Measurements from ENCODE around the gene IRAK3. TPM values are rescaled to one million over a fixed set of nuclear protein-coding genes. Genes with fewer than 3 reads are reported as not detected.

The IRAK3 gene
- total RNA-seq, 1 experiment from 2014 or later, result 0.44 TPM

DNA sequence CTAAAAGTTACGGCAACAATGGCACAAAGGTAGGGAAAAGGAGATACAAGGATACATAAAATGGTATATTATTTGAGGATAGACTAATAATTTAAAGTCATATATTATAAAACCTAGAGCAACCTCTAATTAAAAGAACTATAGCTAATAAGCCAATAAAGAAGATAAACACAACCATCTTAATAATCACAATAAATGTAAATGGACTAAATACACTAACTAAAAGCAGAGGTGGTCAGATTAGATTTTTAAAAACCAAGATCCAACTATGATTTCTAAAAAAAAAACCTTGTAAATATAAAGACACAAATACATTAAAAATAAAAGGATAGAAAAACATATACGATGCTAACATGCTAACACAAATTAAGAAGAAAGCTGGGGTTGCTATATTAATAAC lies 47.7 kb upstream of the IRAK3 start:
- Histone ChIP-seq H3K4me2 (ENCODE audit: insufficient read depth, insufficient read length, low read length) (no peak overlapping the region), H3K23ac (ENCODE audit: insufficient read length, low read depth, low read length) (no peak overlapping the region), H3K27ac (ENCODE audit: insufficient read length, low read depth, low read length) (no peak overlapping the region), H3K79me1 (ENCODE audit: insufficient read depth, low read depth, low read length, poor library complexity, severe bottlenecking) (no peaks in the 10 kb centered on the region), H3K4me1 (ENCODE audit: insufficient read depth, low read length) (no peaks in the 10 kb centered on the region), H4K91ac (ENCODE audit: insufficient read length, low read depth, low read length) (no peak overlapping the region), H3K14ac (ENCODE audit: insufficient read depth, low read length) (no peak overlapping the region), H2BK5ac (ENCODE audit: insufficient read length, low read length) (no peak overlapping the region), H2BK20ac (ENCODE audit: low read depth, low read length, poor library complexity, severe bottlenecking) (no peak overlapping the region), H3K9ac (ENCODE audit: extremely low read depth, insufficient read length, low read length) (no peak overlapping the region), H4K8ac (replicated peaks; ENCODE audit: insufficient read length, low read depth, low read length) (no peak overlapping the region), H3K4ac (ENCODE audit: low read depth, low read length) (no peak overlapping the region), H4K5ac (ENCODE audit: insufficient read length, low read depth, low read length) (no peak overlapping the region), H4K20me1 (ENCODE audit: control insufficient read depth, insufficient read depth, insufficient read length) (no peaks in the 10 kb centered on the region), H3K27me3 (ENCODE audit: insufficient read depth, low read length) (no peaks in the 10 kb centered on the region), H2AFZ (ENCODE audit: low read length) (no peak overlapping the region), H3K23me2 (ENCODE audit: insufficient read length, low read depth, low read length, poor library complexity, severe bottlenecking) (no peaks in the 10 kb centered on the region), H3T11ph (ENCODE audit: low read length) (no peak overlapping the region), H2BK15ac (ENCODE audit: low read depth, low read length) (no peak overlapping the region), H2AK5ac (ENCODE audit: insufficient read length, low read length) (no peak overlapping the region), H3K9me3 (ENCODE audit: control insufficient read depth, low read depth, low read length) (no peaks in the 10 kb centered on the region), H2BK12ac (ENCODE audit: insufficient read length, low read depth, low read length) (no peak overlapping the region), H2BK120ac (ENCODE audit: low read depth, low read length, poor library complexity, severe bottlenecking) (no peak overlapping the region), H3K18ac (ENCODE audit: insufficient read length, low read depth, low read length) (no peak overlapping the region), H3K56ac (ENCODE audit: insufficient read length, low read depth, low read length) (no peak overlapping the region), H3K79me2 (ENCODE audit: insufficient read depth, low read length) (no peaks in the 10 kb centered on the region)
- WGBS (ENCODE audit: extremely low coverage, insufficient read length, low lambda C conversion rate), result no CpG with 5 or more reads among the region's 2 CpGs
- Mint-ChIP-seq H3K4me3 (no peak overlapping the region), H3K4me1 (peaks cover 5% of the 10 kb centered on the region in 2 experiments), H3K36me3 (ENCODE audit: insufficient read depth in 1 of 3, low read depth in 3 of 3) (peaks cover 24 to 48% (median 44%) of the 10 kb centered on the region in 3 experiments), H3K27ac (no peak overlapping the region), H3K9me3 (peaks cover 31 to 32% of the 10 kb centered on the region in 2 experiments), H3K27me3 (ENCODE audit: low read depth) (peaks cover 2% of the 10 kb centered on the region)
- TF ChIP-seq, protein P1, sequence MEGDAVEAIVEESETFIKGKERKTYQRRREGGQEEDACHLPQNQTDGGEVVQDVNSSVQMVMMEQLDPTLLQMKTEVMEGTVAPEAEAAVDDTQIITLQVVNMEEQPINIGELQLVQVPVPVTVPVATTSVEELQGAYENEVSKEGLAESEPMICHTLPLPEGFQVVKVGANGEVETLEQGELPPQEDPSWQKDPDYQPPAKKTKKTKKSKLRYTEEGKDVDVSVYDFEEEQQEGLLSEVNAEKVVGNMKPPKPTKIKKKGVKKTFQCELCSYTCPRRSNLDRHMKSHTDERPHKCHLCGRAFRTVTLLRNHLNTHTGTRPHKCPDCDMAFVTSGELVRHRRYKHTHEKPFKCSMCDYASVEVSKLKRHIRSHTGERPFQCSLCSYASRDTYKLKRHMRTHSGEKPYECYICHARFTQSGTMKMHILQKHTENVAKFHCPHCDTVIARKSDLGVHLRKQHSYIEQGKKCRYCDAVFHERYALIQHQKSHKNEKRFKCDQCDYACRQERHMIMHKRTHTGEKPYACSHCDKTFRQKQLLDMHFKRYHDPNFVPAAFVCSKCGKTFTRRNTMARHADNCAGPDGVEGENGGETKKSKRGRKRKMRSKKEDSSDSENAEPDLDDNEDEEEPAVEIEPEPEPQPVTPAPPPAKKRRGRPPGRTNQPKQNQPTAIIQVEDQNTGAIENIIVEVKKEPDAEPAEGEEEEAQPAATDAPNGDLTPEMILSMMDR (conservative IDR thresholded peaks at IDR 0.05), result no peak
- no peak for DNase-seq
